SK-N-SH treated with all-trans-retinoic acid at 6 μM for 48 hours (cell line): ENCODE data around the gene SPTSSB.

Experiments
- BACH2 ChIP-seq: fragments of 250-450 bp; sonication (Bioruptor Pico); IDR thresholded peaks from 2 replicates; pipeline ENCODE4 v1.9.0; 2021; ENCODE audit warnings: mild to moderate bottlenecking, borderline replicate concordance
- GLIS3 ChIP-seq: fragments of 250-450 bp; sonication (Bioruptor Pico); IDR thresholded peaks from 2 replicates; pipeline ENCODE4 v1.5.0; 2020; ENCODE audit warnings: mild to moderate bottlenecking, moderate library complexity
- ISL1 ChIP-seq: fragments of 250-450 bp; sonication (Bioruptor Pico); IDR thresholded peaks from 2 replicates; pipeline ENCODE4 v2.1.2; 2022; ENCODE audit warnings: mild to moderate bottlenecking, moderate library complexity
- PATZ1 ChIP-seq: fragments of 250-450 bp; sonication (Bioruptor Pico); IDR thresholded peaks from 2 replicates; pipeline ENCODE4 v1.8.0; 2020; ENCODE audit warnings: mild to moderate bottlenecking, moderate library complexity, borderline replicate concordance
- POU6F1 ChIP-seq: fragments of 250-450 bp; sonication (Bioruptor Pico); IDR thresholded peaks from 2 replicates; pipeline ENCODE4 v1.8.0; 2021; ENCODE audit warnings: low read depth, mild to moderate bottlenecking, moderate library complexity, borderline replicate concordance
- RARB ChIP-seq: fragments of 250-450 bp; sonication (Bioruptor Pico); IDR thresholded peaks from 2 replicates; pipeline ENCODE4 v1.8.0; 2021; ENCODE audit warnings: mild to moderate bottlenecking, moderate library complexity
- SNAI2 ChIP-seq: fragments of 250-450 bp; sonication (Bioruptor Pico); IDR thresholded peaks from 2 replicates; pipeline ENCODE4 v1.5.0; 2020; ENCODE audit warnings: mild to moderate bottlenecking, moderate library complexity
- TSHZ2 ChIP-seq: fragments of 250-450 bp; sonication (Bioruptor Pico); IDR thresholded peaks from 2 replicates; pipeline ENCODE4 v1.5.0; 2020; ENCODE audit warnings: mild to moderate bottlenecking, moderate library complexity
- ZNF70 ChIP-seq: fragments of 450-650 bp; formaldehyde crosslinking; IDR thresholded peaks from 2 replicates; pipeline ENCODE4 v1.5.0; 2020; ENCODE audit warnings: mild to moderate bottlenecking, moderate library complexity
- ZNF8 ChIP-seq: fragments of 450-650 bp; formaldehyde crosslinking; IDR thresholded peaks from 2 replicates; pipeline ENCODE4 v1.5.0; 2020; ENCODE audit warnings: mild to moderate bottlenecking, moderate library complexity
- TF ChIP-seq, protein P1 (sequence below): fragments of 250-450 bp; sonication (Bioruptor Pico); IDR thresholded peaks from 2 replicates; pipeline ENCODE4 v1.5.1; 2020; ENCODE audit warnings: low read depth, mild to moderate bottlenecking, moderate library complexity
- TF ChIP-seq, protein P2 (sequence below): fragments of 250-450 bp; sonication (Bioruptor Pico); IDR thresholded peaks from 2 replicates; pipeline ENCODE4 v1.5.1; 2021; ENCODE audit warnings: mild to moderate bottlenecking, moderate library complexity

DNA sequence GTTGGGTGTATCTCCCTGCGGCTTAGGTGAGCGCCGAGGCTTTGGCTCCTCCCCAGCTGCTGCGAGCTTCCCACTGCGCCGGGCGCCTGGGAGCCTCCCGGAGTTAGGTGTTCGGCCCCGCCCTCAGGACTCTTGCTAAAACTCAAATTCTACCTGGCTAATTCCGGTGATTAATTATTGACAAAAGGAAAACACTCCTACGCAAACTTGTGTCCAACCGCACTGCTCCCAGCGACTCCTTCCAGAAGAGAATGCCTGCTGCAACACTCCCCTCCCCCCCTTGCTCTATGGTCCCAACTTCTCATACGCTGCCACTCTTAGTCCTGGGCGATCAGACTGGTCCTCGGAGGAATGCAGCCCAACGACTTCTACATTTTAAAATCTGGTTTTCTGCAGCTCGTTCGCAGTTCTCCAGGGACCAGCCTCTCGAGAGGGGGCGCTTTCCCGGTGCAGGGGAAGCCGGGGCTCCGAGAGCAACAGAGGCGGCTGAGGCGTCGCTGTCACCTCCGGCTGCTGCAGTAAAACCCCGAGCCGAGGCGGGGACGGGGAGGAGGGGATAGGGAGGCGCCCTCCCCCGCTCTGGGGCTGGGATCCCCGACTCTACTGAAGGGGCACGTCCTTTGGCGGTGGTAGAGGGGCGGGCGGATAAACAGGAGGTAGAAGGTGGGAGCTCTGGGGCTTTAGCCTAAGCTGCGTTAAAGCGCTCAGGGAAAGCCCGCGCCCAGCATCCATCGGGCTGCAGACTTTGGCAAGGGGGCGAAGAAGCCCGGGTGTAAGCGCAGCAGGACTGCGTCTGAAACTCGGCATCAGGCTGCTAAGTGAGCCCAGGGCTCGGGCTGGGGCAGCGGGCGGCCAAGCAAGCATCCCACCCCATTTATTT is at the start of gene SPTSSB:
- TF ChIP-seq ZNF8 (no peak), POU6F1 (no peak), ZNF70 (no peak), TSHZ2 (CRISPR knock-in tag) (no peak), GLIS3 (no peak), SNAI2 (CRISPR knock-in tag) (no peak), BACH2 (CRISPR knock-in tag) (no peak), ISL1 (no peak), RARB (no peak), PATZ1 (no peak)
- TF ChIP-seq, protein P1, sequence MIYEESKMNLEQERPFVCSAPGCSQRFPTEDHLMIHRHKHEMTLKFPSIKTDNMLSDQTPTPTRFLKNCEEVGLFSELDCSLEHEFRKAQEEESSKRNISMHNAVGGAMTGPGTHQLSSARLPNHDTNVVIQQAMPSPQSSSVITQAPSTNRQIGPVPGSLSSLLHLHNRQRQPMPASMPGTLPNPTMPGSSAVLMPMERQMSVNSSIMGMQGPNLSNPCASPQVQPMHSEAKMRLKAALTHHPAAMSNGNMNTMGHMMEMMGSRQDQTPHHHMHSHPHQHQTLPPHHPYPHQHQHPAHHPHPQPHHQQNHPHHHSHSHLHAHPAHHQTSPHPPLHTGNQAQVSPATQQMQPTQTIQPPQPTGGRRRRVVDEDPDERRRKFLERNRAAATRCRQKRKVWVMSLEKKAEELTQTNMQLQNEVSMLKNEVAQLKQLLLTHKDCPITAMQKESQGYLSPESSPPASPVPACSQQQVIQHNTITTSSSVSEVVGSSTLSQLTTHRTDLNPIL (CRISPR knock-in tag) = no peak
- TF ChIP-seq, protein P2, sequence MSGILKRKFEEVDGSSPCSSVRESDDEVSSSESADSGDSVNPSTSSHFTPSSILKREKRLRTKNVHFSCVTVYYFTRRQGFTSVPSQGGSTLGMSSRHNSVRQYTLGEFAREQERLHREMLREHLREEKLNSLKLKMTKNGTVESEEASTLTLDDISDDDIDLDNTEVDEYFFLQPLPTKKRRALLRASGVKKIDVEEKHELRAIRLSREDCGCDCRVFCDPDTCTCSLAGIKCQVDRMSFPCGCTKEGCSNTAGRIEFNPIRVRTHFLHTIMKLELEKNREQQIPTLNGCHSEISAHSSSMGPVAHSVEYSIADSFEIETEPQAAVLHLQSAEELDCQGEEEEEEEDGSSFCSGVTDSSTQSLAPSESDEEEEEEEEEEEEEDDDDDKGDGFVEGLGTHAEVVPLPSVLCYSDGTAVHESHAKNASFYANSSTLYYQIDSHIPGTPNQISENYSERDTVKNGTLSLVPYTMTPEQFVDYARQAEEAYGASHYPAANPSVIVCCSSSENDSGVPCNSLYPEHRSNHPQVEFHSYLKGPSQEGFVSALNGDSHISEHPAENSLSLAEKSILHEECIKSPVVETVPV = no peak
